ENCODE results near the gene RBFA.

The RBFA gene

GRCh38 chr18:80075940-80076339, 41.7 kb downstream of the RBFA start:
- Histone ChIP-seq H3K27ac (no peak overlapping the region), H3K9me3 (no peaks in the 10 kb centered on the region), H3K27me3 (no peaks in the 10 kb centered on the region), H3K4me3 (ENCODE audit: low read depth in 1 of 2, low read length in 1 of 2) (no peak overlapping the region), H3K4me1 (ENCODE audit: control insufficient read depth in 1 of 2, insufficient read depth in 1 of 2, low read depth in 1 of 2, low read length in 1 of 2) (no peaks in the 10 kb centered on the region), H3K36me3 (no peaks in the 10 kb centered on the region)
- TF ChIP-seq, protein P1, sequence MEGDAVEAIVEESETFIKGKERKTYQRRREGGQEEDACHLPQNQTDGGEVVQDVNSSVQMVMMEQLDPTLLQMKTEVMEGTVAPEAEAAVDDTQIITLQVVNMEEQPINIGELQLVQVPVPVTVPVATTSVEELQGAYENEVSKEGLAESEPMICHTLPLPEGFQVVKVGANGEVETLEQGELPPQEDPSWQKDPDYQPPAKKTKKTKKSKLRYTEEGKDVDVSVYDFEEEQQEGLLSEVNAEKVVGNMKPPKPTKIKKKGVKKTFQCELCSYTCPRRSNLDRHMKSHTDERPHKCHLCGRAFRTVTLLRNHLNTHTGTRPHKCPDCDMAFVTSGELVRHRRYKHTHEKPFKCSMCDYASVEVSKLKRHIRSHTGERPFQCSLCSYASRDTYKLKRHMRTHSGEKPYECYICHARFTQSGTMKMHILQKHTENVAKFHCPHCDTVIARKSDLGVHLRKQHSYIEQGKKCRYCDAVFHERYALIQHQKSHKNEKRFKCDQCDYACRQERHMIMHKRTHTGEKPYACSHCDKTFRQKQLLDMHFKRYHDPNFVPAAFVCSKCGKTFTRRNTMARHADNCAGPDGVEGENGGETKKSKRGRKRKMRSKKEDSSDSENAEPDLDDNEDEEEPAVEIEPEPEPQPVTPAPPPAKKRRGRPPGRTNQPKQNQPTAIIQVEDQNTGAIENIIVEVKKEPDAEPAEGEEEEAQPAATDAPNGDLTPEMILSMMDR (IDR thresholded peaks at IDR 0.05) = no peak

GRCh38 chr18:80076379-80076778, 42.1 kb downstream of the RBFA start:
- TF ChIP-seq, protein P1 (IDR thresholded peaks at IDR 0.05) = no peak
- no peaks in the 10 kb centered on the region for H3K9me3 ChIP-seq
- H3K27me3 ChIP-seq = no peaks in the 10 kb centered on the region
- no peaks in the 10 kb centered on the region for H3K4me1 ChIP-seq (ENCODE audit: control insufficient read depth in 1 of 2, insufficient read depth in 1 of 2, low read depth in 1 of 2, low read length in 1 of 2)
- H3K4me3 ChIP-seq (ENCODE audit: low read depth in 1 of 2, low read length in 1 of 2) = no peak overlapping the region
- no peaks in the 10 kb centered on the region for H3K36me3 ChIP-seq
- H3K27ac ChIP-seq = no peak overlapping the region

DNA sequence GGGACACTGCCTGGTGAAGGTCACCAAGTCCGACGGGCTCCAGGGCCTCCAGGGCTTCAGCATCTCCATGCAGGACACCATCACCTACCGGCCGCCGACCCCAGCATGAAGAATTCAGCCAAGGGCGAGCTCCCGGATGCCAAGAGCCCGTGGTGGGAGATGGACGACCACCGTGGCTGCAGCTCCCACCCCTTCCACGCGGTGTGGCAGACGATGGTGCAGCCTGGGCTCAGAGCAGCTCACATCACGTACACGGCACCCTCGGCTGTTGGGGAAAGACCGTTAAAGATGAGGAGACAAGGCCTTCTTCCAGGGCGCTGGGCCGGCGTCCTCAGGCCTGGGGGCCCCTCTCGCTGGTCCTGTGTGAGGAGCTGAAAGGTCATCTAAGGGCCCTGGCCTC, 43.6 kb downstream of the RBFA start:
- Histone ChIP-seq H3K27ac (no peak overlapping the region), H3K27me3 (no peaks in the 10 kb centered on the region), H3K4me1 (ENCODE audit: control insufficient read depth in 1 of 2, insufficient read depth in 1 of 2, low read depth in 1 of 2, low read length in 1 of 2) (no peaks in the 10 kb centered on the region), H3K36me3 (no peaks in the 10 kb centered on the region), H3K4me3 (ENCODE audit: low read depth in 1 of 2, low read length in 1 of 2) (no peak overlapping the region), H3K9me3 (no peaks in the 10 kb centered on the region)
- TF ChIP-seq, protein P1 (IDR thresholded peaks at IDR 0.05) = no peak

Data from neutrophil (primary cell).